MCF 10A (cell line): Measurements from ENCODE around the gene PTCD1. TPM values are rescaled to one million over a fixed set of nuclear protein-coding genes. Genes with fewer than 3 reads are reported as not detected.
"Not testable (repeated sequence)": the region's sequence is repeated elsewhere in the genome, so short reads cannot be mapped to it uniquely, and the experiment has no call there.

Source experiments
- BruUV-seq: library from RNA; stranded (reverse); fragments of 400-500 nt; replicated peaks from 2 replicates; lab custom pipeline; 2021; lab: Mats Ljungman, UMichigan
- CTCF ChIA-PET: fragments of 300-600 bp; sonication (Branson Sonifier 250); formaldehyde crosslinking; extraction: SDS; loops from one replicate; lab custom pipeline; 2021; ENCODE audit warnings: antibody characterized with exemption, inconsistent platforms; lab: Yijun Ruan, JAX
- POLR2A ChIA-PET: fragments of 300-600, 350-650 bp; sonication (Branson Sonifier 250); formaldehyde crosslinking; extraction: SDS; loops from one replicate; lab custom pipeline; 2020; ENCODE audit warnings: antibody characterized with exemption, inconsistent platforms; lab: Yijun Ruan, JAX
- DNase-seq: peaks from one replicate; pipeline ENCODE4 v3.0.0-alpha.2; 2018; ENCODE audit not compliant: unreplicated experiment
- H3K27ac Mint-ChIP-seq: one replicate; pipeline ENCODE4 v1.8.0; 2022; ENCODE audit warnings: mild to moderate bottlenecking, low read depth, mixed read lengths; ENCODE audit not compliant: unreplicated experiment
- H3K27me3 Mint-ChIP-seq: one replicate; pipeline ENCODE4 v1.8.0; 2022; ENCODE audit warnings: mixed read lengths; ENCODE audit not compliant: insufficient read depth, unreplicated experiment
- H3K36me3 Mint-ChIP-seq: one replicate; pipeline ENCODE4 v1.8.0; 2022; ENCODE audit warnings: mild to moderate bottlenecking, moderate library complexity, mixed read lengths; ENCODE audit not compliant: insufficient read depth, unreplicated experiment
- H3K4me1 Mint-ChIP-seq: one replicate; pipeline ENCODE4 v1.8.0; 2022; ENCODE audit warnings: mixed read lengths; ENCODE audit not compliant: insufficient read depth, unreplicated experiment
- H3K4me3 Mint-ChIP-seq: one replicate; pipeline ENCODE4 v1.8.0; 2022; ENCODE audit warnings: mild to moderate bottlenecking, moderate library complexity, mixed read lengths; ENCODE audit not compliant: unreplicated experiment
- H3K9me3 Mint-ChIP-seq: one replicate; pipeline ENCODE4 v1.8.0; 2022; ENCODE audit warnings: mixed read lengths; ENCODE audit not compliant: unreplicated experiment
- CTCF ChIP-seq: fragments of 200-600 bp; IDR thresholded peaks from one replicate; pipeline ENCODE4 v1.8.0; 2022; ENCODE audit warnings: antibody characterized with exemption, mild to moderate bottlenecking; ENCODE audit not compliant: unreplicated experiment
- intact Hi-C: fragments of 100-400 bp; cut with micrococcal nuclease; formaldehyde crosslinking; loops from 2 replicates; pipeline ENCODE4 v1.14.1; 2022
- total RNA-seq: library from RNA; stranded (reverse); gene quantifications from 2 replicates; pipeline ENCODE4 v1.2.3, GENCODE V29; 2022

PTCD1 gene
- total RNA-seq, 1 experiment from 2014 or later, result 4.9 TPM

- no peak for TF ChIP-seq CTCF
- ChIA-PET POLR2A (no interaction called here), CTCF (no interaction called here)
- no peaks in the 10 kb centered on the region for H3K27me3 Mint-ChIP-seq
- no peak for DNase-seq
- no peak overlapping the region for H3K27ac Mint-ChIP-seq
- H3K36me3 Mint-ChIP-seq, result peaks cover 91% of the 10 kb centered on the region
- intact Hi-C loops, result no loop called here
- H3K4me1 Mint-ChIP-seq, result peaks cover 5% of the 10 kb centered on the region
- no TSS peak for BruUV-seq
- no peaks in the 10 kb centered on the region for H3K9me3 Mint-ChIP-seq
- H3K4me3 Mint-ChIP-seq, result no peak overlapping the region
These were observed 7.5 kb upstream of the PTCD1 start for GRCh38 chr7:99446096-99446495.

DNA sequence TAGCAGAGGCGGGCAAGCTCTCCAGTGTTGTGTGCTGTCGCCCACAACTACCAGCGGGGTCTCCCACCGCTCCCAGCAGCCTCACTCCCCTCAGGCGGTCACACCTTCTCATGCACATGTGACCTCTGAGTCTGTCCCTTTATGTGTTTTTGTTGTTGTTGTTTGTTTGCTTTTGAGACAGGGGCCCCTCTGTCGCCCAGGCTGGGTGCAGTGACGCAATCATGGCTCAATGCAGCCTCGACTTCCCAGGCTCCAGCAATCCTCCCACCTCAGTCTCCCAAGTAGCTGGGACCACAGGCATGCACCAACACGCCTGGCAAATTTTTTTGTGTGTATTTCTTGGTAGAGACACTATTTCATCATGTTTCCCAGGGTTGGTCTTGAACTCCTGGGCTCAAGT is 1.6 kb upstream of the PTCD1 start:
- BruUV-seq, result no TSS peak
- peaks cover 5% of the 10 kb centered on the region for H3K4me1 Mint-ChIP-seq
- ChIA-PET POLR2A (interaction anchor here (0.6 to 3.0 kb wide), 4 partner anchors 16 to 761 kb away, joined by 3 to 17 read pairs (median 9); partner anchors contain the start of genes ATP5MF and ZNF394), CTCF (interaction anchor here (0.6 to 0.7 kb wide), 2 partner anchors 24 kb away, joined by 3 to 4 read pairs; no protein-coding TSS in a partner anchor)
- peak overlapping the region; percentile 94 for H3K4me3 Mint-ChIP-seq
- H3K9me3 Mint-ChIP-seq, result no peaks in the 10 kb centered on the region
- DNase-seq, result peak; percentile 22
- intact Hi-C loops, result no loop called here
- H3K36me3 Mint-ChIP-seq, result peaks cover 46% of the 10 kb centered on the region
- TF ChIP-seq CTCF, result no peak
- no peaks in the 10 kb centered on the region for H3K27me3 Mint-ChIP-seq
- H3K27ac Mint-ChIP-seq, result peak overlapping the region; percentile 97

DNA sequence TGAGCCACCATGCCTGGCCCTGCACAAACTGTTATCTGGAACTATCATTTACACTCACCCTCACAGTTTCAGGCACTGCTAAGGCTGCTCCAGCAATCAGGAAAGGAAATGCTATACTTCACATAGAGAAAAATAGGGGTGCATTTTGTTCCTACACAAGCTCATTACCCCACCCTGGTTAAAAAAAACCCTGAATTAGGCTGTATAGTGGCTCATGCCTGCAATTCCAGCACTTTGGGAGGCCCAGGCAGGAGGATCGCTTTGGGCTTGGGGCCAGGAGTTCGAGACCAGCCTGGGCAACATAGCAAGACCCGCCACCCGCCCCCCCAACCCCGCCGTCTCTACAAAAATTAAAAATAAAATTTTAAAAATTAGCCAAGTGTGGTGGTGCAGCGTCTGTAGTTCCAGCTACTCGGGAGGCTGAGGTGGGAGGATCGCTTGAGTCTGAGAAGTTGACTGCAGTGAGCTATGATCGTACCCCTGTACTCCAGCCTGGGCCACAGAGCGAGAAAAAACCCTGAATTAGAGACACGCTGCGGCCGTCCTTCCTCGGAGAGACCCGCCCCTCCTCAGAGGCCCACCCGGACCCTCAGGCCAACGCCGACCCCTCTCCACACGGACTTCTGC is 539 bp downstream of the PTCD1 start:
- CTCF ChIA-PET, result interaction anchor here (0.8 to 1.3 kb wide), 2 partner anchors 22 to 400 kb away, joined by 3 read pairs; no protein-coding TSS in a partner anchor
- POLR2A ChIA-PET, result interaction anchor here (0.7 to 3.2 kb wide), 15 partner anchors 11 to 650 kb away, joined by 3 to 33 read pairs (median 6); partner anchors contain the start of genes ARPC1A, ATP5MF, BUD31 and PDAP1
- BruUV-seq, result no TSS peak
- no peak for DNase-seq
- intact Hi-C loops, result no loop called here
- TF ChIP-seq CTCF, result no peak
- peak overlapping the region; percentile 97 for H3K27ac Mint-ChIP-seq
- peaks cover 5% of the 10 kb centered on the region for H3K4me1 Mint-ChIP-seq
- H3K36me3 Mint-ChIP-seq, result peaks cover 46% of the 10 kb centered on the region
- H3K27me3 Mint-ChIP-seq, result no peaks in the 10 kb centered on the region
- no peaks in the 10 kb centered on the region for H3K9me3 Mint-ChIP-seq
- H3K4me3 Mint-ChIP-seq, result peak overlapping the region; percentile 94

GRCh38 chr7:99433158-99433557 is 5.4 kb downstream of the PTCD1 start:
- H3K9me3 Mint-ChIP-seq, result no peaks in the 10 kb centered on the region
- H3K27ac Mint-ChIP-seq, result no peak overlapping the region
- H3K4me3 Mint-ChIP-seq, result no peak overlapping the region
- H3K27me3 Mint-ChIP-seq, result no peaks in the 10 kb centered on the region
- POLR2A ChIA-PET, result interaction anchor here (0.7 kb wide), 2 partner anchors 24 to 34 kb away, joined by 3 read pairs; partner anchors contain the start of gene BUD31
- peaks cover 57% of the 10 kb centered on the region for H3K36me3 Mint-ChIP-seq
- no peak for TF ChIP-seq CTCF
- no peaks in the 10 kb centered on the region for H3K4me1 Mint-ChIP-seq
- DNase-seq, result no peak
- CTCF ChIA-PET, result interaction anchor here (0.5 kb wide), 1 partner anchor 591 kb away, joined by 3 read pairs; no protein-coding TSS in a partner anchor
- intact Hi-C loops, result no loop called here
- BruUV-seq, result no TSS peak

DNA sequence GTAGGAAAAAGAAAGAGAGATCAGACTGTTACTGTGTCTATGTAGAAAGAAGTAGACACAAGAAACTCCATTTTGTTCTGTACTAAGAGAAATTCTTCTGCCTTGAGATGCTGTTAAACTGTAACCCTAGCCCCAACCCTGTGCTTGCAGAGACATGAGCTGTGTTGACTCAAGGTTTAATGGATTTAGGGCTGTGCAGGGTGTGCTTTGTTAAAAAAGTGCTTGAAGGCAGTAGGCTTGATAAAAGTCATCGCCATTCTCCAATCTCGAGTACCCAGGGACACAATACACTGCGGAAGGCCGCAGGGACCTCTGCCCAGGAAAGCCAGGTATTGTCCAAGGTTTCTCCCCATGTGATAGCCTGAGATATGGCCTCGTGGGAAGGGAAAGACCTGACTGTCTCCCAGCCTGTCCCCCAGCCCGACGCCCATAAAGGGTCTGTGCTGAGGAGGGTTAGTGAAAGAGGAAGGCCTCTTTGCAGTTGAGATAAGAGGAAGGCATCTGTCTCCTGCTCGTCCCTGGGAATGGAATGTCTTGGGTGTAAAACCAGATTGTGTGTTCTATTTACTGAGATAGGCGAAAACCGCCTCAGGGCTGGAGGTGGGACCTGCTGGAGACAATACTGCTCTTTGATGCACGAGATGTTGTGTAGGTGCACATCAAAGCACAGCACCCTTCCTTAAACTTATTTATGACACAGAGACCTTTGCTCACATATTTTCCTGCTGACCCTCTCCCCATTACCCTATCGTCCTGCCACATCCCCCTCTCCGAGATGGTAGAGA is 6.7 kb downstream of the PTCD1 start:
- H3K4me1 Mint-ChIP-seq, H3K9me3 Mint-ChIP-seq, CTCF ChIA-PET, H3K4me3 Mint-ChIP-seq, H3K27ac Mint-ChIP-seq, POLR2A ChIA-PET, H3K27me3 Mint-ChIP-seq, intact Hi-C loops, BruUV-seq, DNase-seq: not testable (repeated sequence)
- peaks cover 63% of the 10 kb centered on the region for H3K36me3 Mint-ChIP-seq
